HepG2 (cell line): ENCODE measurements around the gene DAAM1. TPM values are rescaled to one million over a fixed set of nuclear protein-coding genes. Genes with fewer than 3 reads are reported as not detected.

ENCODE experiments used
- ATAC-seq: fragments of 200-7000 bp; cut with Tn5 transposase; 3 replicates; pipeline ENCODE4 v1.9.1; 2020; ENCODE audit warnings: mild to moderate bottlenecking, moderate library complexity
- BruUV-seq: library from RNA; stranded (reverse); fragments of 400-500 nt; replicated peaks from 2 replicates; lab custom pipeline; 2021; lab: Mats Ljungman, UMichigan
- CTCF ChIA-PET: fragments of 300-600 bp; formaldehyde crosslinking; extraction: SDS; loops from one replicate; lab custom pipeline; 2021; ENCODE audit warnings: low total read pairs, inconsistent platforms, low intra/inter-chr PET ratio; lab: Yijun Ruan, JAX
- POLR2A ChIA-PET: fragments of 350-600 bp; sonication (Branson Sonifier 250); formaldehyde crosslinking; loops from one replicate; lab custom pipeline; 2020; ENCODE audit warnings: antibody characterized with exemption, inconsistent platforms; lab: Yijun Ruan, JAX
- DNase-seq: peaks from one replicate; pipeline ENCODE4 v3.0.0-alpha.2; 2015; ENCODE audit warnings: low spot score
- FAIRE-seq: peaks from 3 replicates; lab custom pipeline; 2011; peaks lifted over from hg19 to GRCh38; lab: Jason Lieb, UNC
- H2AFZ ChIP-seq: one replicate; pipeline ENCODE4 v1.6.1; 2011; ENCODE audit warnings: low read length, inconsistent platforms
- H3K27ac ChIP-seq: fragments of 300-600 bp; 3 replicates; pipeline ENCODE4 v1.8.0; 2011; ENCODE audit warnings: mixed run types, mild to moderate bottlenecking, mixed read lengths, low read length, inconsistent platforms; ENCODE audit not compliant: insufficient read depth; ENCODE audit errors: extremely low read length
- H3K27me3 ChIP-seq, 2 experiments: fragments of 200-600 bp in 1 of 2; 2 replicates in 1 of 2; 3 replicates in 1 of 2; pipeline versions ENCODE4 v1.6.0 to v1.8.0; 2011; ENCODE audit warnings: low read length in 2 of 2, mild to moderate bottlenecking in 2 of 2, moderate library complexity in 2 of 2, inconsistent platforms in 1 of 2; ENCODE audit not compliant: insufficient read depth in 2 of 2, control insufficient read depth in 1 of 2
- H3K36me3 ChIP-seq, 2 experiments: fragments of 200-600 bp in 1 of 2; replicated peaks in 1 of 2; 2 replicates in 1 of 2; 3 replicates in 1 of 2; pipeline versions ENCODE4 v1.5.1 to v1.8.0; 2011; ENCODE audit warnings: low read length in 2 of 2, inconsistent platforms in 1 of 2; ENCODE audit not compliant: insufficient read depth in 2 of 2, control insufficient read depth in 1 of 2
- H3K4me1 ChIP-seq: 2 replicates; pipeline ENCODE4 v1.5.1; 2012; ENCODE audit warnings: low read length, inconsistent platforms; ENCODE audit not compliant: insufficient read depth
- H3K4me2 ChIP-seq: 2 replicates; pipeline ENCODE4 v1.6.0; 2011; ENCODE audit warnings: low read depth, low read length, inconsistent platforms
- H3K4me3 ChIP-seq, 3 experiments: fragments of 200-600 bp in 1 of 3; sonication (generic), shearing (Covaris generic) in 1 of 3; replicated peaks in 1 of 3; 2 replicates each; pipeline ENCODE4 v1.5.1; 2011 to 2016; ENCODE audit warnings: low read length in 3 of 3, inconsistent platforms in 2 of 3, low read depth in 2 of 3, mild to moderate bottlenecking in 2 of 3, control low read depth in 1 of 3, mixed read lengths in 1 of 3; ENCODE audit not compliant: insufficient read depth in 1 of 3
- H3K79me2 ChIP-seq: one replicate; pipeline ENCODE4 v1.6.1; 2011; ENCODE audit warnings: low read length, inconsistent platforms; ENCODE audit not compliant: insufficient read depth
- H3K9ac ChIP-seq: 2 replicates; pipeline ENCODE4 v1.6.0; 2011; ENCODE audit warnings: mild to moderate bottlenecking, low read depth, low read length, inconsistent platforms; ENCODE audit not compliant: insufficient read depth
- H3K9me3 ChIP-seq: 2 replicates; pipeline ENCODE4 v1.5.1; 2012; ENCODE audit warnings: mild to moderate bottlenecking, low read length
- H4K20me1 ChIP-seq: 2 replicates; pipeline ENCODE4 v1.6.0; 2011; ENCODE audit warnings: inconsistent platforms, mild to moderate bottlenecking, low read length, moderate library complexity; ENCODE audit not compliant: insufficient read depth
- HMG20B ChIP-seq: conservative IDR thresholded peaks from 2 replicates; pipeline ENCODE4 v1.6.1; 2016; ENCODE audit warnings: missing genetic modification reagents, missing compliant biosample characterization
- HMGA1 ChIP-seq: sonication (generic); formaldehyde crosslinking; conservative IDR thresholded peaks from 2 replicates; pipeline ENCODE4 v1.4.0; 2020; ENCODE audit warnings: missing genetic modification reagents
- RXRA ChIP-seq: sonication (generic); formaldehyde crosslinking; IDR thresholded peaks from 2 replicates; pipeline ENCODE4 v1.5.1; 2020; ENCODE audit warnings: missing genetic modification reagents
- WGBS: methylation state at CpG from one replicate; pipeline ENCODE4 v1.1.6; 2017; ENCODE audit warnings: low lambda C conversion rate; 5-methylcytosine and 5-hydroxymethylcytosine counted together
- in situ Hi-C: cut with HindIII; loops from 2 replicates; pipeline ENCODE4 v1.10.0; 2017; ENCODE audit warnings: low pct_unique_long_range_greater_than_20kb; ENCODE audit not compliant: extremely low pct_ligation_motif_present
- intact Hi-C: fragments of 100-400 bp; cut with micrococcal nuclease; formaldehyde crosslinking; loops from one replicate; pipeline ENCODE4 v1.10.0; 2022; ENCODE audit not compliant: unreplicated experiment
- polyA plus RNA-seq, 8 experiments: library from polyadenylated mRNA; depleted of rRNA in 3 of 8; stranded (reverse) in 7 of 8; unstranded in 1 of 8; fragments of >200 nt; fragmentation: Illumina TruSeq in 4 of 8; extraction: Trizol in 4 of 8; gene quantifications; 2 replicates each; pipeline versions ENCODE4 v1.2.1 to v1.2.3, GENCODE V29; 2011 to 2016; ENCODE audit warnings: low read depth in 4 of 8, missing spikeins in 1 of 8, mixed read lengths in 1 of 8; ENCODE audit not compliant: insufficient read depth in 1 of 8
- total RNA-seq, 5 experiments: library from RNA; depleted of rRNA; stranded (reverse); fragments of >200 nt; fragmentation: Illumina TruSeq; extraction: Trizol; gene quantifications; 2 replicates each; pipeline ENCODE4 v1.2.3, GENCODE V29; 2016; ENCODE audit warnings: low read depth in 1 of 5
- TF ChIP-seq, protein P1 (sequence below): sonication (generic); formaldehyde crosslinking; IDR thresholded peaks from 2 replicates; pipeline ENCODE4 v1.5.0; 2020; ENCODE audit warnings: mild to moderate bottlenecking, missing genetic modification reagents
- TF ChIP-seq, protein P2 (sequence below): sonication (generic); formaldehyde crosslinking; IDR thresholded peaks from 2 replicates; pipeline ENCODE4 v1.4.0; 2020; ENCODE audit warnings: missing genetic modification reagents

The DAAM1 gene
- total and polyA plus RNA-seq, 2 of the 13 experiments (the other 11 are each of a cell fraction or from before 2014, with no cell fraction given), result 10.9 to 24.5 TPM

DNA sequence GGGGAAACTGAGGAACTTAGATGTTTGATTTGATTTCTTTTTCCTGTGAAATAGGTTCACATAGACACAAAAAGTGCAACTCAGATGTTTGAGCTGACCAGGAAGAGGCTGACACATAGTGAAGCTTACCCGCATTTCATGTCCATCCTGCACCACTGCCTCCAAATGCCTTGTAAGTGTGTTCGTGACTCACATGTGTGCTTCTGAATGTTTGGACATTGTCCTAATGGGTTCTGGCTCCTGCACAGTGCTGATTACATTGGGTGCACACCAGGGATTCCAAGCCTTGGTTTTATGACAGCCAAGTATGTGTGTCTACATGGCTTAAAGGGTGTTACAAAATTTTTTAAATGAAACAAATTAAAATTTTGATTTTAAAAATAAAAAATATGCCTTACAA, 137.4 kb downstream of the DAAM1 start:
- H3K4me2 ChIP-seq, result no peak overlapping the region
- 94% methylated on average over 2 of the region's 2 CpGs for WGBS

More for the DNA sequence above, 137.4 kb downstream of the DAAM1 start:
- Histone ChIP-seq H3K27ac (no peak overlapping the region), H2AFZ (no peak overlapping the region), H3K27me3 (no peaks in the 10 kb centered on the region), H3K9me3 (no peaks in the 10 kb centered on the region), H3K36me3 (peaks cover 11 to 48% of the 10 kb centered on the region in 2 experiments), H3K79me2 (no peaks in the 10 kb centered on the region), H3K4me1 (no peaks in the 10 kb centered on the region), H3K9ac (no peak overlapping the region), H4K20me1 (no peaks in the 10 kb centered on the region), H3K4me3 (no peak overlapping the region)
- TF ChIP-seq HMG20B (CRISPR knock-in tag) (no peak), HMGA1 (no peak), RXRA (CRISPR knock-in tag) (no peak)
- TF ChIP-seq, protein P1, sequence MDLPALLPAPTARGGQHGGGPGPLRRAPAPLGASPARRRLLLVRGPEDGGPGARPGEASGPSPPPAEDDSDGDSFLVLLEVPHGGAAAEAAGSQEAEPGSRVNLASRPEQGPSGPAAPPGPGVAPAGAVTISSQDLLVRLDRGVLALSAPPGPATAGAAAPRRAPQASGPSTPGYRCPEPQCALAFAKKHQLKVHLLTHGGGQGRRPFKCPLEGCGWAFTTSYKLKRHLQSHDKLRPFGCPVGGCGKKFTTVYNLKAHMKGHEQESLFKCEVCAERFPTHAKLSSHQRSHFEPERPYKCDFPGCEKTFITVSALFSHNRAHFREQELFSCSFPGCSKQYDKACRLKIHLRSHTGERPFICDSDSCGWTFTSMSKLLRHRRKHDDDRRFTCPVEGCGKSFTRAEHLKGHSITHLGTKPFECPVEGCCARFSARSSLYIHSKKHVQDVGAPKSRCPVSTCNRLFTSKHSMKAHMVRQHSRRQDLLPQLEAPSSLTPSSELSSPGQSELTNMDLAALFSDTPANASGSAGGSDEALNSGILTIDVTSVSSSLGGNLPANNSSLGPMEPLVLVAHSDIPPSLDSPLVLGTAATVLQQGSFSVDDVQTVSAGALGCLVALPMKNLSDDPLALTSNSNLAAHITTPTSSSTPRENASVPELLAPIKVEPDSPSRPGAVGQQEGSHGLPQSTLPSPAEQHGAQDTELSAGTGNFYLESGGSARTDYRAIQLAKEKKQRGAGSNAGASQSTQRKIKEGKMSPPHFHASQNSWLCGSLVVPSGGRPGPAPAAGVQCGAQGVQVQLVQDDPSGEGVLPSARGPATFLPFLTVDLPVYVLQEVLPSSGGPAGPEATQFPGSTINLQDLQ (CRISPR knock-in tag), result no peak
- TF ChIP-seq, protein P2, sequence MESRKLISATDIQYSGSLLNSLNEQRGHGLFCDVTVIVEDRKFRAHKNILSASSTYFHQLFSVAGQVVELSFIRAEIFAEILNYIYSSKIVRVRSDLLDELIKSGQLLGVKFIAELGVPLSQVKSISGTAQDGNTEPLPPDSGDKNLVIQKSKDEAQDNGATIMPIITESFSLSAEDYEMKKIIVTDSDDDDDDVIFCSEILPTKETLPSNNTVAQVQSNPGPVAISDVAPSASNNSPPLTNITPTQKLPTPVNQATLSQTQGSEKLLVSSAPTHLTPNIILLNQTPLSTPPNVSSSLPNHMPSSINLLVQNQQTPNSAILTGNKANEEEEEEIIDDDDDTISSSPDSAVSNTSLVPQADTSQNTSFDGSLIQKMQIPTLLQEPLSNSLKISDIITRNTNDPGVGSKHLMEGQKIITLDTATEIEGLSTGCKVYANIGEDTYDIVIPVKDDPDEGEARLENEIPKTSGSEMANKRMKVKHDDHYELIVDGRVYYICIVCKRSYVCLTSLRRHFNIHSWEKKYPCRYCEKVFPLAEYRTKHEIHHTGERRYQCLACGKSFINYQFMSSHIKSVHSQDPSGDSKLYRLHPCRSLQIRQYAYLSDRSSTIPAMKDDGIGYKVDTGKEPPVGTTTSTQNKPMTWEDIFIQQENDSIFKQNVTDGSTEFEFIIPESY (CRISPR knock-in tag), result no peak
- intact Hi-C loops (no loop called here), in situ Hi-C loops (no loop called here)
- ATAC-seq, result no peak
- no peak for DNase-seq
- ChIA-PET CTCF (no interaction called here), POLR2A (no interaction called here)
- BruUV-seq, result no TSS peak
- FAIRE-seq, result no peak
